ENCODE data around the gene ZNF474.

ZNF474 gene

DNA sequence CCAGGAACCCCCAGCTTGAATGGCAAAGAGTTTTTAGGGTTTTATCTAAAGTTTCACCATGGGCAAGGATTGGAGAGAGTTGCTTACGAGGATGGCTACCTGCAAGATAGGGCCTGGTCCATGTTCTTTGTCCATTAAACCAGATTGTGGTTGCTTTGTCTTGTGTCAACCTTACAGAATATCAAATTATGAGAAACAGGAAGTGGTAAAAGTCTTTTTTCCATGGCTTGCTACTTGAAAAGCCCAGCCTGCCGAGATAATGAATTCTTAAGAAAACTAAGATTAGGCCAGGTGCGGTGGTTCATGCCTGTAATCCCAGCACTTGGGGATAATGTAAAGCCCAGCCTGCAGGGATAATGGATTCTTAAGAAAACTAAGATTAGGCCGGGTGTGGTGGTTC, 24.4 kb downstream of the ZNF474 start:
- H3K9me3 ChIP-seq (ENCODE audit: control insufficient read depth, insufficient read depth, low read length), result no peaks in the 10 kb centered on the region
- no peak overlapping the region for H3K9ac ChIP-seq (ENCODE audit: low read depth, low read length)
- H3K4me1 ChIP-seq (ENCODE audit: insufficient read depth, low read length), result no peaks in the 10 kb centered on the region; the same call in 1 of the 2 replicates
- H3K36me3 ChIP-seq (ENCODE audit: insufficient read depth, low read length), result no peaks in the 10 kb centered on the region

DNA sequence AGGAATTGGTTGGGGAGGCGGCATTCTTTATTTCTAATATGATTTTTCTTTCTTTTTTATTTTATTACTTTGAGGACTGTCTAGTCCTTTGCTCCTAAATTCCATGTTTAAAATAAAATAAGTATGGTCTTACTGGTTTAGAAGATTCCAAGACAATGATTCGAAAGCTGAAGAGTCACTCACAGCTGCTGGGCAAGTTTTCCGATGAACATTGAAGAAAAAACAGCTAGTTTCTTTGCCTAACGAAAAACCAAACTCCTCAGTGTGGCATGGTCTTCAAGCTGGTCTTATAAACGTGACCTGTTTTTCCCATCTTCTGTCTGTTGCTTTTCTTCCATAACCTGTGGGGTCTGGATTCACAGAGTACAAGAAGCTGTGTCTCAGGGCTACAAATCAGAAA, 25.1 kb downstream of the ZNF474 start:
- Histone ChIP-seq H3K36me3 (ENCODE audit: insufficient read depth, low read length) (no peaks in the 10 kb centered on the region), H3K4me1 (ENCODE audit: insufficient read depth, low read length) (no peaks in the 10 kb centered on the region), H3K9ac (ENCODE audit: low read depth, low read length) (no peak overlapping the region), H3K9me3 (ENCODE audit: control insufficient read depth, insufficient read depth, low read length) (no peaks in the 10 kb centered on the region)

DNA sequence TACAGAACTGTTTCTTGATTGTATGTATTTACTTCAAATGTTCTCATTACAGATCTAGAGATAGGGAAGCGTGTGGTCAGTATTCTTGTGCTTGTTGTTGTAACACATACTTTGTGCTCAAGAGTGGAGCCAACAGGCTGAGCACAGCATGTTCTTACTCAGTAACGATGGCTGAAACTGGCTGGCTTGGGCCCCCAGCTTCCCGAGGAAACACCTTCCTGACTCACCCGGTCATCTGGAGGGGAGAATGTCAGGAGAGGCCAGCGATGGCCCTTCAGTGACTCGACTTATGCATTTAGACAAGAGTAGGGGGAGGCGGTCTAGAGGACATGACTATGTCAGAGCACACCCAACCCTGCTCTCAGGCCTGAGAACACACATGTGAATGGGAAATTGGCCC, 25.6 kb downstream of the ZNF474 start:
- Histone ChIP-seq H3K9me3 (ENCODE audit: control insufficient read depth, insufficient read depth, low read length) (no peaks in the 10 kb centered on the region), H3K9ac (ENCODE audit: low read depth, low read length) (no peak overlapping the region), H3K4me1 (ENCODE audit: insufficient read depth, low read length) (no peaks in the 10 kb centered on the region), H3K36me3 (ENCODE audit: insufficient read depth, low read length) (no peaks in the 10 kb centered on the region)

DNA sequence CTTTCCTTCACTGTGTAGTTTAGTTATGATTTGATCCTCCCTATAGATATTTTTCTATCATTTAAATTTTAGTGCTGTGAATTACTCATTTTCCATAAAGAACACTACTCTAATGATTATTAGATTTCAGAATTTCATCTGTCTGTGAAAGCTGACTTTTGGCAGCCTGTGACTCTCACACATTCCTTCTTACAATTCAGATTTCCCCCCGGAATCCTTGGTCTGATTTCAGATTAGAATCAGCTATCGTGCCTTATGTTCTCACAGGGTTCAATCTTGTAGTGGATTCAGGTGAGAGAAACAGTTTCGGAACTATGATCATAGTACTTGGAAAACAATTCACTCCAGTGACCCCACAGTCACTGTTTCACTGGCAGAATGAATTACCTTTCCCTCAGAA, 26.2 kb downstream of the ZNF474 start:
- H3K9me3 ChIP-seq (ENCODE audit: control insufficient read depth, insufficient read depth, low read length), result no peaks in the 10 kb centered on the region
- no peak overlapping the region for H3K9ac ChIP-seq (ENCODE audit: low read depth, low read length)
- H3K4me1 ChIP-seq (ENCODE audit: insufficient read depth, low read length), result no peaks in the 10 kb centered on the region
- H3K36me3 ChIP-seq (ENCODE audit: insufficient read depth, low read length), result no peaks in the 10 kb centered on the region

DNA sequence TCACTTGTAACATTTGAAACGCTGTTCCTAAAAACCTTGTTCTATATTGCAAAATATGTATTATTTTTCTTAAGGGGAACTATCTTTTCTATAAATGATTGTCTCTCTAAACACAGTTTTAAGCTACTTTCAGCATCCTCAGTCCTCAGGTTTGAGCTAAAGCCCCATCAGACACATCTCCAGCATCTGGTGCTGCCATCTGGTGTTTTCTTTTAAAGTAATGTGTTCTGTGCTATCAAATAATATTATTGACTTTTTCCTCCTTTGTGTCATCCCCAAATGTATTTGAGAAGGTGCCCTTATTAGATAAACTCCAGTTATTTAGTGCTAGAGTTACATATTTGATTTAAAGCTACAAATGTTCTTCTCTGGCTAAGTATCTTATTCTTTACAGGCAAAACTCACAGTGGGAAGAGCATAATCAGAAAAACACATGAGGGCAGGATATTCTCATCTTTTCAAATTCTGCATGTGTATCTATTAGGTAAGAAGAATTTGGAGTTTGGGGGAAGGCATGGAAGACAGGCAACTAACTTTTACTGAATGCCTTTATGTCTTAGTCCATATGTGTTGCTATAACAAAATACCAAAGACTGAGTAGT, 27.5 kb downstream of the ZNF474 start:
- Histone ChIP-seq H3K4me1 (ENCODE audit: insufficient read depth, low read length) (no peaks in the 10 kb centered on the region), H3K36me3 (ENCODE audit: insufficient read depth, low read length) (no peaks in the 10 kb centered on the region), H3K9ac (ENCODE audit: low read depth, low read length) (no peak overlapping the region), H3K9me3 (ENCODE audit: control insufficient read depth, insufficient read depth, low read length) (no peaks in the 10 kb centered on the region)

DNA sequence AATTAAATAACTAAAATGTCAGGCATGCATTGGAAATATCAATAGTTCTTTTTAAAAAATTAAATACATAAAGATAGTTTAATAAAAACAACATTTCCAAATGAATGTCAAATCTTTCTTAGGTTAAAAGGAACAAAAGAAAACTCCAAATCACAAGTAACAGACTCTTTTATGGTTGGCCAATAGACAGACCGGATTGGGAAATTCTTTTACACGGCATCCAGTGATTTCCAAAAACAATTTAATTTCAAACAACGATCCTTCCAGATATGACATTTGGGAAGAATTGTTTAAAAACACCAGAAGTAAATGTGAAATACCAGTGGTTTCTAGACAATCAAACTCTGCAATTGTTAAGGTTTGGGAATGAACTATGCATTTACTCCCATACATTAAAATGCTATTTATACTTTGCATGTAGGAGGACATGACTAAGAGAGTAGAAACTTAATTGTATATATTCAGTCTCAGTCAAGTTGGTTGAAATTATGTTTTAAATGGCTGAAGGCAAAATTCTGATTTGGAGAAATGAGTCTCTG, 32.8 kb downstream of the ZNF474 start:
- H3K36me3 ChIP-seq (ENCODE audit: insufficient read depth, low read length), result no peaks in the 10 kb centered on the region
- H3K4me1 ChIP-seq (ENCODE audit: insufficient read depth, low read length), result peaks cover 17% of the 10 kb centered on the region
- no peak overlapping the region for H3K9ac ChIP-seq (ENCODE audit: low read depth, low read length)
- no peaks in the 10 kb centered on the region for H3K9me3 ChIP-seq (ENCODE audit: control insufficient read depth, insufficient read depth, low read length)

DNA sequence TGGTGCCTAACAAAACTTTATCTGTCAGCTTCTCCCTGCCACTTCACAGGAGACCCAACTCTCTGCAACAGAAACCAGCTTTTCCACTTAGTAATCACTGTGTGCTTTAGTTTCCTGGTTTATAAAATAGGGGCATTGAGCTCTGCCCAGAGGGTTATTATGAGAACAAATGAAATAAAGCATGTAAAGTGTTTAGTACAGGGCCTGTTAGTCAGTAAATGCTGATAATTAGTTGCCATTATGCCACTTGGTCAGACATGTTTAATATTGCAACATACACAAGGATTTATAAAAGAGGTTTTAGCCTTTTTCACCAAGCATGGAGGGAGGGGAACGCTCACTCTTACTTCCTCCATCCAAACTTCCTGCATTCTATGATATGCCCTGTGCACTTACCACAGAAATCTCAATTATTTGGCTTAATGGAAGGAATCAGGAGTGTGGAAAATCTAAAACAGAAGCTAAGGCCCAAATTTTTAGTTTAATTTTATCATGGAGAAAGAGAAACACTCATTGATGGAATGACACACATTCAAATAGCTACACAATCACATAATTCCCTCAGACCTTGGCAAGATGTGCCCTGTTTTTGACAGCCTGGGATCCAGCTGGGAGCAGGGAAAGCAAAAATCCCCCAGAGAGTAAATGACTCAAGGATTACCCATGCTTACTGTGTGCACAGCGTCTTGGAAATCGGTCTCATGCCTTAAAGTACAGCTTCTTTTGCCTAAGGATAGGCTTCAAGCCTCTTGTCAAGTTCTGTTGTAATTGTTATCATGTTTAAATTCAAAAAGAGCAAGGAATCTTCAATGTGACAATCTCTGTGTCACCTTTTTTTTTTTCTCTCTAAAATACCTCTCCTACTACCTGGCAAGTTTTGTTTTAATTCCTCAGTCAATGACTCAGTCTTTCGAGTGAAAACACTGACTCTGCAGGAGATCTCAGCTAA, 34.0 kb downstream of the ZNF474 start:
- H3K9me3 ChIP-seq (ENCODE audit: control insufficient read depth, insufficient read depth, low read length), result no peaks in the 10 kb centered on the region
- no peaks in the 10 kb centered on the region for H3K36me3 ChIP-seq (ENCODE audit: insufficient read depth, low read length)
- peaks cover 17% of the 10 kb centered on the region for H3K4me1 ChIP-seq (ENCODE audit: insufficient read depth, low read length)
- no peak overlapping the region for H3K9ac ChIP-seq (ENCODE audit: low read depth, low read length)

DNA sequence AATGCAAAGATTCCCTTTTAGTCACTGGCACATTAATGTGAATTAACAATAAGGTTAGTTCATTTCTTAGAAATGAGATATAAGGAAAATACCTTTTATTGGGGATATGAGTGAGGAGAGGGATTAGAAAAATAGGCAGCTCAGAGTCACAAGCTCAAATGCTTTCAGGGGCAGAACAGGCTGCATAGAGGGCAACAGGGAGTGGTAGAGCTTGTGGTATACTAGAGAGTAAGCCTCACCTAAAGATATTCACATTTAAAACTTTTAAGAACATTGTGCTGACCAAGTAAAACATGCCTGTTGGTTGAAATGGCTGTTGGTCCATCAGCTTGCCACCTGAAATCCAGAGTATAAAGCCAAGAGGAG, 34.7 kb downstream of the ZNF474 start:
- Histone ChIP-seq H3K36me3 (ENCODE audit: insufficient read depth, low read length) (no peaks in the 10 kb centered on the region), H3K4me1 (ENCODE audit: insufficient read depth, low read length) (peaks cover 17% of the 10 kb centered on the region), H3K9me3 (ENCODE audit: control insufficient read depth, insufficient read depth, low read length) (no peaks in the 10 kb centered on the region), H3K9ac (ENCODE audit: low read depth, low read length) (no peak overlapping the region)

DNA sequence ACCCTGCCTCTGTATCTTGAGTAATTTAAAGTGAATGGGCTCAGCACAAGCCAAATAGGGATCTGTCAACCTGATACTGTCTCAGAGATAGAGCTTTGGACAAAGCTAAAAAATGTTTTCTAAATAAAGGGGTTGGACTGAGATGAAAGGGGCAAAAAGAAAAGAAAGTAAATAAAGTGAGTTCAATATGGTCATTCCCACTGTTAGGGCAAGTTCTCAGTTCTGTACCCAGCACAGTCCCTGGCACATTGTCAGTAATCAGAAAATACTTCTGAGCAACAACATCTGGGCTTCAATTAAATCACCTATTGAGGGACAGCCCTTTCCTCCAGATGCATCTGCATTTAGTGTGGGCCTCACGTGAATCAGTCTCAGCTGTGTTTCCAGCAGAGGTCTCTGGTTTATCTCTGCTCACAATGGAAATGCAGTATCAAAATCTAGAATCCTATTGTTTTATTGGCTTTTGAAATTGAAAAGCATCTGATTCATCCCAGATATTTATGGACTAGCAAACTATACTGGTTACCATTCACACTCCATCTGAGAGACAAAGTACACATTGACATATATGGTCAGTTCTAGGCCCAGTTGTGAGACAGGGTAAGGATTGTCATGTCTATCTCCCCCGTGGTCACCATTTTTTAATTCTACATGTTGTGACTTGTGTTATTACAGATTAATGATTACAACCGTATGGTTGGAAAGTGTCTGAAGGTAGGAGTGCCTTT, 35.6 kb downstream of the ZNF474 start:
- Histone ChIP-seq H3K9me3 (ENCODE audit: control insufficient read depth, insufficient read depth, low read length) (no peaks in the 10 kb centered on the region), H3K4me1 (ENCODE audit: insufficient read depth, low read length) (peaks cover 17% of the 10 kb centered on the region), H3K9ac (ENCODE audit: low read depth, low read length) (no peak overlapping the region), H3K36me3 (ENCODE audit: insufficient read depth, low read length) (no peaks in the 10 kb centered on the region)

DNA sequence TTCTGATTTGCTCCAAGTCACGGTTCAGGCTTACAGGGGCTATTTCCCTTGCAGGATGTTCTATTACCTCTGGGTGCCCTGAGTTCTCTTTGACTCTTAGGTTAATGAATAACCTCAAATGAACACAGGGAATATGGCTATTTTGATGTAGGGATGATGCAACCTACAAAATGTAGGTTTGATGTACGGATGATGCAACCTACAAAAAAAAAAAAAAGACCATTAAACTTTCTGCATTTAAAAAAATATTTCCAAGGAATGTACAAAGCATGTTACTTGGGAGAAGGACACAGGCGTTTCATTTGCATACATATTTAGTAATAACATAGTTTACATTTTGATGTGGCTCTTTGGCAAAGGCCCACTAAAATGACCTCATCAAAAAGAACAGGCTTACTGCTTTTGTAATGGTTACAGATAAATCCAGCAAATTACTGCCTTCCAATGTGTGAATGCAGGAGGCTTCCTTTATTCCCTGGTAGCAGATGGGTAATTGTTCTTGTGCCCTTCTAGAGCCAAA, 36.3 kb downstream of the ZNF474 start:
- Histone ChIP-seq H3K9me3 (ENCODE audit: control insufficient read depth, insufficient read depth, low read length) (no peaks in the 10 kb centered on the region), H3K36me3 (ENCODE audit: insufficient read depth, low read length) (no peaks in the 10 kb centered on the region), H3K4me1 (ENCODE audit: insufficient read depth, low read length) (peaks cover 22% of the 10 kb centered on the region)

DNA sequence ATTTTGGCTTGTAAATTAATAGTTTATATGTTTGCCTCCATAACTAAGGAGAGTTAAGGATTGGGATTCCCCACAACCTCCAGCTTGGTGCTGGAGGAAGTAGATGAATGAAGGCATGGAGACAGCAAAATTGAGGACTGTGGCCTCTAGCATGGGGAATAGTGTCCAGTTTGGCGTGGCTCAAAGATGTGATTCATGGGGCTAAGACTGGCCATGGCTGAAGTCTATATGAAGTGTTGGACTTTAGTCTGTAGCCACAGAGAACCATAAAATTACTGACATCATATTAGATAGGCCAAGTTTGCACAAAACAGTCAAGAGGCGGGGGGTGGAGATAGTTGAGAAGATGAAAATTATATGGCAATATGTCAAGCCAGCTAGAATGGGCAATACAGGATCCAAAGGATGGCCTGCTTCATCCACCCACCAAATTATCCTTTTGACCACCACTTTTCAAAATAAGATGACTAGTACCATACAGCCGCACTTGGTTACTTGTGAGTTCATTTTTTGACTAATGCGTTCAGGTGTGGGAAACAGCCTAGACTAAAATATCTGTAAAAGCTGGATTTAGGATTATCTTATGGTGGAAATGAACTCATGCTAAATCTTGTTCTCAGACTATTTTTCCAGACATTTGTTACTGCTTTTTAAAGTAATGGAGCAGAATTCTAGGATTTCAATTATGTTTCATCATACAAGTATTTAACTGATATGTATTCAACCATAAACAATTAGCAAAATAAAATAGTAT, 40.2 kb downstream of the ZNF474 start:
- Histone ChIP-seq H3K4me1 (ENCODE audit: insufficient read depth, low read length) (peaks cover 6% of the 10 kb centered on the region), H3K36me3 (ENCODE audit: insufficient read depth, low read length) (no peaks in the 10 kb centered on the region), H3K9me3 (ENCODE audit: control insufficient read depth, insufficient read depth, low read length) (no peaks in the 10 kb centered on the region), H3K9ac (ENCODE audit: low read depth, low read length) (no peak overlapping the region)

More for the DNA sequence above, 36.3 kb downstream of the ZNF474 start:
- no peak overlapping the region for H3K9ac ChIP-seq (ENCODE audit: low read depth, low read length)

DNA sequence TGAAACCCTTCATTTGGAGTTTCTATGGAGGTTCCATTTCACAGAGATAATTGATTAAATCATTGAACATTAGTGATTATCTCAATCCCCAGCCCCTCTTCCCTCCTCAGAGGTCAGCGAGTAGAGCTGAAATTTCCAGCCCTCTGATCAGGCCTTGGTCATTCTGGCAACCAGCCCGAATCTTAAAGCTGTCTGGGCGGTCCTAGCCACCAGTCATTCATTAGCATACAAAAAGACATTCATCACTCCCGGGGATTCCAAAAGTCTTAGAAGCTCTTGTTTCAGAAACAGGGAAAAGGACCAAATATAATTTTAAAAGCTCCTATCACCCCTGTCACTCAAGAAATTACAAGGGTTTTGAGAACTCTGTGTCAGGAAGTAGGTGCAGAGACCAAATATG, 41.3 kb downstream of the ZNF474 start:
- H3K9ac ChIP-seq (ENCODE audit: low read depth, low read length), result no peak overlapping the region
- no peaks in the 10 kb centered on the region for H3K36me3 ChIP-seq (ENCODE audit: insufficient read depth, low read length)
- no peaks in the 10 kb centered on the region for H3K9me3 ChIP-seq (ENCODE audit: control insufficient read depth, insufficient read depth, low read length)
- H3K4me1 ChIP-seq (ENCODE audit: insufficient read depth, low read length), result peaks cover 6% of the 10 kb centered on the region

DNA sequence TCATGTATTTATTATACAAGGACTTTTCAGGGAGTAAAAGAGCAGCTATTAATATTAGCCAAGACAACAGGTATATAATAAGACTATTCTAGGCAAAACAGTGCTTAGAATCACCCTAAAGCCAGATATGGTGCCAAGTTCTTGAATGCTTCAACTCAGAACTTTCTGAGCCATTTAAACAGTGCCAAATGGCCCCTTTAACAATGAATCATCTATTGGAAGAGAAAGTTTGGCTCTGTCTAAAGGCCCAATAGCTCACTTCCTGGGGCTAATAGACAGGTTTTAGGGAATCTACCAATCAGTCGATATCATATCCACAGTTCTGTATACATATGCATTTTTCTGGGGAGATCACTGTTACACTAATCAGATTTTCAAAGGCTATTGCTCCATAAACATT, 42.9 kb downstream of the ZNF474 start:
- H3K9me3 ChIP-seq (ENCODE audit: control insufficient read depth, insufficient read depth, low read length), result no peaks in the 10 kb centered on the region
- H3K36me3 ChIP-seq (ENCODE audit: insufficient read depth, low read length), result no peaks in the 10 kb centered on the region
- H3K9ac ChIP-seq (ENCODE audit: low read depth, low read length), result no peak overlapping the region
- peaks cover 6% of the 10 kb centered on the region for H3K4me1 ChIP-seq (ENCODE audit: insufficient read depth, low read length)

All from ES-I3 (cell line).